HG02678 (cell line): ENCODE data around the gene KDM5B.
"Not testable (repeated sequence)": the region's sequence is repeated elsewhere in the genome, so short reads cannot be mapped to it uniquely, and the experiment has no call there.

Experiments
- ATAC-seq: cut with Tn5 transposase; IDR thresholded peaks from one replicate; pipeline ENCODE4 v1.9.1; 2021; ENCODE audit warnings: mild to moderate bottlenecking, moderate library complexity; ENCODE audit not compliant: unreplicated experiment

The KDM5B gene

GRCh38 chr1:202716654-202717053 lies 91.6 kb downstream of the KDM5B start:
- no peak for ATAC-seq

- not testable (repeated sequence) for ATAC-seq
These were observed 94.0 kb downstream of the KDM5B start for GRCh38 chr1:202714202-202714601.

DNA sequence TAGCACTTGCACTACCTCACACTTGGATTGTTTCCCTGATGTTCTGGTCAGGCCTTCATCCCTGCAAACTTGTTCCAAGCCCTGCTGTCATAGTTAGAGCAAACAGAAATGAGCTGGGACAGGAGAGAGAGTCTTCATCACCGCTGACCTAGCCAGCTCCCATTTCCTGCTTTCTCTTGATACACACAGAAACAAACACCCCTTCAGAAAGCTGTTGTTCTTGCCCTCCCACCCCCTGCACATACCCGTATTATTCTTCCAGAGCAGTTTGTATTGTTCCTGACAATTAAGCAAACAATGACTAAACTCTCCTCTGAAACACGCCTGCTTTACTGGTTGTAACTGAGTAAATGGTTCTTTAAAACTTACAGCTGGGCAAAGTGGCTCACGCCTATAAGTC lies 95.1 kb downstream of the KDM5B start:
- no peak for ATAC-seq

DNA sequence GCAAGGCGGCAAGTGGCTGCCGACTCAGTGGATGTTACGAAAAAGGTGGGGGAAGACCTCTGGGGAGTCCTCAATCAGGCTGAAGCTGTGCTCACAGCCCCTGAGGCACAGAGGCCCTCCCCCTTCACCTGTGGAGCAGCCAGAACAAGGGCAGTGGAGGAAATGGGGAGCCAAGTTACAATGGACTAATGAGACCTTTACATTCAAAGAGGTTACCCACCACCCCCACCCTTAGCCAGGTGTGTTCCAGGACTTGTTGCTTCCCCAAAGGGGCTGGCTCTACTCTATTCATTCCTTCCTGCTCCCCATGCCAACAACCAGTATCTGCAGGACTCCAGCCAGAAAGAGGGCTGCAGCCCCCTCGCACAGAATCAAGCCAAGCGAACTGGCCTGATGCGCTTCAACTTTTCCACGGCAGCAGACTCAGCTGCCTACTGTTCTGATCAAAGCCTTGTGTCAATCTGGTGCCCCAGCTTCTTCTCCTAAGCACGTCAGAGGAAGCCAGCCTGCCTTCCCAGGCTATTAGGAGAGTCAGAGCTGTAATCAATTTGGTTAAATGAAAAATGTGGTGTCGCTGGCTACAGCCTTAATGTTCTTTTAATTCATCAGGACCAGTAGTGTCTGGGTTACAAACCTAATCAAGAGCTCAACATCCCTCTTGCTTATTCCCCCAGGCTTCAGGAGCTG lies 96.1 kb downstream of the KDM5B start:
- ATAC-seq: no peak

GRCh38 chr1:202710070-202711045 lies 97.9 kb downstream of the KDM5B start, which contains the start of gene SYT2:
Gene SYT2, minus strand, starts transcription at chr1:202710454. Its CDS starts 104,682 bp downstream, at chr1:202605772.
- ATAC-seq: no peak

DNA sequence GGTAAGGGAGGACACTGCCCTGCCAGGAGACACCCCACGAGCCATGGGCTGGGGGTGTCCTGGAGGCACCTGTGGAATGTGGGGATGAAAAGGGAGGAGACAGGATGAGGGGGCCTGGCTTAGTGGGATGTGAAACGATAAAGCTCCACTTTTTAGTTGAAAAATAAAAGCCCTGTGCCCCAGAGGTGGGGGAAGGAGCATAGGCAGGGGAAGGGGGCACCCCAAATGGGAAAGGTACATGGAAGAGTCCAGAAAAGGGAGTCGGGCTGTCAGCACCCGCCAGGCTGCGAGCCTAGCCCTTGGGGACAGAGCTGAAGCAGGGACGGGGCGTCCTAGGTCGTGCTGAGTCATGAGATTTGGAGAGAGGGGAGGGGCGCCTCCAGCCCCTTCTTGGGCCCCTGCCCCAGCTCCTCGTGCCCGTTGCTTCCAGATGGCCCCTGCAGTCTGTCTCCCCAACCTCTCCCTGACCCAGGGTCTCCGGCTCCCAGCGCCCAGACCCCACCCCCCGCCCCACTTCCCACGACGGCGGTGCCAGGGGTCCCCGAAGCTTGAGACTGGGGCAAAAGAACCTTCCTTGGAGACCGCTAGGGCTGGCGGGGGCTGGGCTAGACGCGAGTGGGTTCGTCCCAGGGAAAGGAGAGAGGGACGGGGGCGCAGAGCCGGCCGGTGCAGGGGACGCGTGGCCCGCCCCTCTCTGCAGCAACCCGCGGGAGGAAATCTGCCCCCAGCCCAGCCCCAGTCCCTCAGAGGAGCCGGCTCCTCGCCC lies 98.8 kb downstream of the KDM5B start:
- ATAC-seq: no peak

- ATAC-seq: no peak
These were observed 99.6 kb downstream of the KDM5B start for GRCh38 chr1:202708456-202709275.

DNA sequence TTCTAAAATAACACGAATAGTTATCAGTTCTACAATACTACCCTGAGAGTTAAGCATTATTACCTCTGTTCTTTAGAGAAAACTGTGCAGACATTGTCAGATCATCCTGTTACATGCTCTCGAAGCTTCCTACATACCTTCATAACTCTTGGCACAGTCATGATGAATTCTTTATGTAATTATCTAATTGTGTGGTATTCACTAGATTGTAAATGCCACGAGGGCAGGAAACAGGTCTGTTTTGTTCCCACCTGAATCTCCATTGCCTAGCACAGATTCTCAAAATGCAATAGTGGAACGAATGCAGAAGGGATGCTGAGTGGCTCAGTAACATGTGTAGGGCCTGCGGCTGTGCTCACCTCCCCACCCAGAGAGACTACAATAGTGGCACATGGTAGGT lies 101.4 kb downstream of the KDM5B start:
- no peak for ATAC-seq

DNA sequence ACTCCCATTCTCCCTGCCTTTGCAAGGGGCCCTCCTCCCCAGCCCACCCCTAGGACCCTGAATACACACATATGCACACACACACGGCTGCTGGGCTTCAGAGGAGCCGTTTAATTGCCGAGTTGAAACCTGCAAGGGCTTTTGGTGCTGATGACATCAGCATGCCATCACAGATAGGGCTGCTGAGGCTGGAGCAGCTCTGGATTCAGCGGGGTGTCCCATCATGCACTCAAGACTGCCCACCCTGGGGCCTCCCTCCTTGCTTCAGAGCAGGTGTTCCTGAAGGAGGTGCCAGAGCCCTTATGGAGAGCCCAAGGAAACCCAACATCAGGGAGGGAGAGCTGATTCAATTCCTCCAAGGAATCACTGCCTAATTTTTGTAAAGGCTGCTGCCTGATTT lies 103.6 kb downstream of the KDM5B start:
- no peak for ATAC-seq

DNA sequence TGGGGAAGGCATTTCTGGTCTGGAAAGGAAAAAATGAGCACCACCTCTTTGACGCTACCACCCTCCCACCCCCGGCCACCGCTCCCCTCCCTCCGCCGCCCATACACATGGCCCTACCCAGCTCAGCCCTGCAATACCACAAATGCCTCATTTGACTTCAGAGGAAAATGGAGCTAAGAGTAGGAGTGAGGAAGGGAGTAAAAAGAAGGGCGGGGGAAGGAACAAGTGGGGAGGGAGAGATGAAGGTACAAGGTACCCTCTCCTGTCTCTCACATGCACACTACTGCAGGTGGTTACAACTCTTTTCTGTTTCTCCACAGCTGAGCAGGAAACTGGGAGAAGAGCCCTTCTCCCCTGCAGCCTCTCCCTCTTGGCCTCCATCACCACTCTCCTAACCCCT lies 105.0 kb downstream of the KDM5B start:
- no peak for ATAC-seq

DNA sequence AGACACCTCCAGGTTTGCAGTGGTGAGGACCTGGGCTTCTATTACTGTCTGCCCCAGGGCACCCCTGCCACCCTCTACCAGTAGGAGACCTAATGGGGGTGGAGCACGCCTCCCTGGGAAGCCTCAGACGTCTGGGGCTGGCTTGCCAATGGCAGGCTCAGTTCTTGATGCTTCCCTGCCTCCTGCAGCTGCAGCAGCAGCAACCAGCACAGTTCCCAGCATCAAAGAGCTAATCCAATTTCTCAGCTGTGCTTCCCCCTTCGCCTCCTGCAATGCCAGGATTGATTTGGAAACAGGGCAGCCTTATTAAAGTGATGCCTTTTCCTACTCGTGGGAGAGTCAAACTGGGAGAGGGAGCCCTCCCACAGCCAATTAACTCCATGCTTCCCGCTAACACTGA lies 106.1 kb downstream of the KDM5B start:
- no peak for ATAC-seq

DNA sequence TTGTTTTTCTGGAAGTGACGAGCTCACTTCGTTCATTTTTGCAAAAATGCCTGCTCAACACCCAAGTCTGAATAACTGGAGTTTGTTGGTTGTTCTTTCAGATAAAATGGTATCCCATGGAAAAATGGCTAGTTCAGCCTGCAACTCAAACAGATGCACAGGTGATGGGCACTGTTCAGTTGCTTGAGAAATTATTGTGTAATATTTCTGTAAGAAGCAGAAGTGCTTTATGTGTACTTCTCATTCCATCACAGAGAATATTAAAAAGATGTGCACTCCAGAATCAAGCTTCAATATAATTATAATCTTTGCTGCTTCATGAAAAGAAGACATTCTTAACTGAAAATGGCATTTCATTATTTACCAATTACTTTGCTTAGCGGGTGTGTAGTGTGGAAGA lies 107.0 kb downstream of the KDM5B start:
- ATAC-seq: no peak

DNA sequence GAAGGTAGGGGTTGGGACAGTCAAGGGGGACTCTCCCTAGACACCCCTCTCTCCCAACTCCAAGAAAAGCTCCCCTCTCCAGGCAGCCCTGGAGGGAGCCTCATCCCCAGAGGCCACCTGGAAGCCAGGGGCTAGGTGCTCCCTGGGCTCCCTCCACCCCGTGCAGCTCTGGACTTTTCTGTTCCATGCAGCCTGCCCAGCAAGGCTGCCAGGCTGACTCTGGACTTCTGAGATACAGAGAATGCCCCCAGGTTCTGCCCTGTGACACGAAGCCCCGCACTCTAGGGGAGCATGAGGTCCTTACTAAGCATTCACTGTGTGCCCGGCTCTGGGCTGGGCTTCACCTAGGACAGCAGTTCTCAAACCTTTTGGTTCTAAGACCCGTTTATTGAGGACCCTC lies 108.2 kb downstream of the KDM5B start:
- no peak for ATAC-seq

GRCh38 chr1:202698276-202698675 lies 109.9 kb downstream of the KDM5B start:
- ATAC-seq: no peak

- ATAC-seq: no peak
These were observed 111.2 kb downstream of the KDM5B start for GRCh38 chr1:202697038-202697437.

GRCh38 chr1:202694314-202694713 lies 113.9 kb downstream of the KDM5B start:
- ATAC-seq: no peak

DNA sequence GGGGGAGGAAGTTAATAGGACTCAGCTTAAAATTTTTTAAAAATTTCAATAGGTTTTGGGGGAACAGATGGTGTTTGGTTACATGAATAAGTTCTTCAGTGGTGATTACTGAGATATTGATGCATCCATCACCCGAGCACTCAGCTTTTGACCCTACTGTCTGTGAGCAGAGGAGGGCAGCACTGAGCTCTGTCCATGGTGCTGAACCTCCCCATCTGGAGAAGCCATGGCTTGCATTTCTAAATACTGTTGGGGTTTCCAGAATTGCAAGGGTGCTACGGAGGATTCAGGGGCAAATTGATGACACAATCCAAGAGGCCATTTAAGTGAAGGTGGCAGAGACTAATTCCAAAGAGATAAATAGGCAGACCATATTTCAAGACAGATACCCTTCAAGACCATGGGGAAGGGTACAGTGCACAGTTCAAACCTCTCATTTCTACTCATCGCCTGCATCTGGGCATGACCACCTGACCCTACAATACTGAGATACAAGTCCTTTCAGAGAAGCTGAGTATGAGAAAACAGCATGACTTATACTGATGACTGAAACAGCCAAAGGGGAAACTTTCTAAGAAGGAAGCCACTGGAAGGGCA lies 115.2 kb downstream of the KDM5B start:
- no peak for ATAC-seq

DNA sequence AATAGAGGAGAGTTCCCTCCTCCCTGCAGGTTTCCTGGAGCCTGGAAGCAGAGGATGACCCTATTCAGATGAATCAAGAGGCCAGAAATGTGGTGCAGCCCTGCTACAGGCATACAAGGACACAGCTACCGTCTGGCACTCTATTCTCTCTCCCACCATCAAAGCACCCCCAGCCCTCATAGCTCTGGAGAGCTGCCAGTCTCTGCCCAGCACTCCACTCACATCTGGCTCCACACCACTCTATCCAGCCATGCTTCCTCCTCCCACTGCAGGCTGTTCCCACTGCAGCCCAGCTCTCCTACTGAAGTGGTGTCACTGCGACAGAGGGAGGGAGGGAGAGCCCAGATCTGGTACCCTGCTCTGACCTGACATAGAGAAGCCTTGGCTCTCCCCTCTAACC lies 116.4 kb downstream of the KDM5B start:
- ATAC-seq: no peak

GRCh38 chr1:202689493-202690342 lies 118.5 kb downstream of the KDM5B start:
- no peak for ATAC-seq
